K562 (cell line): ENCODE data around the gene AGPAT1. TPM values are rescaled to one million over a fixed set of nuclear protein-coding genes. Genes with fewer than 3 reads are reported as not detected.

Experiments
- BRD9 ChIP-seq: fragments of 450-650 bp; IDR thresholded peaks from 2 replicates; pipeline ENCODE4 v1.6.1; 2018; ENCODE audit warnings: low read depth; ENCODE audit not compliant: partially characterized antibody
- CEBPG ChIP-seq, 3 experiments: fragments of 200-800 bp in 1 of 3; sonication (Bioruptor generic) in 1 of 3; sonication (generic) in 1 of 3; formaldehyde crosslinking in 1 of 3; IDR thresholded peaks in 2 of 3; conservative IDR thresholded peaks in 1 of 3; 2 replicates each; pipeline versions ENCODE4 v1.6.1 to v1.8.0; 2016 to 2022; ENCODE audit warnings: missing compliant biosample characterization in 2 of 3, missing genetic modification characterization in 2 of 3, mild to moderate bottlenecking in 1 of 3, missing genetic modification reagents in 1 of 3
- CHD4 ChIP-seq: fragments of 200-600 bp; sonication (generic); IDR thresholded peaks from 3 replicates; pipeline ENCODE4 v1.6.1; 2012; ENCODE audit warnings: low read depth, mild to moderate bottlenecking, mixed read lengths, low read length, inconsistent platforms; ENCODE audit not compliant: insufficient read depth, insufficient replicate concordance, poor library complexity, severe bottlenecking
- CTCFL ChIP-seq: IDR thresholded peaks from 2 replicates; pipeline ENCODE4 v1.6.1; 2011; ENCODE audit warnings: borderline replicate concordance, low read depth, mild to moderate bottlenecking, moderate library complexity, low read length; ENCODE audit not compliant: insufficient read depth, poor library complexity, severe bottlenecking
- E2F8 ChIP-seq: fragments of 450-650 bp; IDR thresholded peaks from 2 replicates; pipeline ENCODE4 v1.7.1; 2018; ENCODE audit warnings: mild to moderate bottlenecking, low read depth; ENCODE audit not compliant: partially characterized antibody
- EGR1 ChIP-seq: fragments of 450-650 bp; conservative IDR thresholded peaks from 2 replicates; pipeline ENCODE4 v1.6.1; 2017; ENCODE audit warnings: mild to moderate bottlenecking
- EHMT2 ChIP-seq: fragments of 450-650 bp; IDR thresholded peaks from 2 replicates; pipeline ENCODE4 v1.6.1; 2018; ENCODE audit warnings: antibody characterized with exemption
- RAD21 ChIP-seq, 2 experiments: fragments of 250-450 bp in 1 of 2; fragments of 450-650 bp in 1 of 2; sonication (Bioruptor Pico) in 1 of 2; formaldehyde crosslinking in 1 of 2; IDR thresholded peaks in 1 of 2; conservative IDR thresholded peaks in 1 of 2; 2 replicates each; pipeline versions ENCODE4 v1.4.0 to v1.8.0; 2020 to 2022; ENCODE audit warnings: mild to moderate bottlenecking in 2 of 2, moderate library complexity in 1 of 2
- SIX5 ChIP-seq, 2 experiments: IDR thresholded peaks; 2 replicates each; pipeline ENCODE4 v1.6.1; 2011; ENCODE audit warnings: low read length in 2 of 2, borderline replicate concordance in 1 of 2, low read depth in 1 of 2, mild to moderate bottlenecking in 1 of 2, moderate library complexity in 1 of 2; ENCODE audit not compliant: insufficient read depth in 1 of 2
- VEZF1 ChIP-seq: fragments of 200-800 bp; sonication (Bioruptor generic); IDR thresholded peaks from 2 replicates; pipeline ENCODE4 v1.6.1; 2017; ENCODE audit warnings: missing genetic modification characterization, missing compliant biosample characterization
- YY1 ChIP-seq, 3 experiments: IDR thresholded peaks; 2 replicates each; pipeline ENCODE4 v1.6.1; 2011; ENCODE audit warnings: low read length in 2 of 3, mild to moderate bottlenecking in 2 of 3, moderate library complexity in 2 of 3, borderline replicate concordance in 1 of 3, control low read depth in 1 of 3, low read depth in 1 of 3; ENCODE audit not compliant: insufficient read depth in 3 of 3, insufficient replicate concordance in 2 of 3, control insufficient read depth in 1 of 3, insufficient read length in 1 of 3; ENCODE audit errors: extremely low read depth in 1 of 3
- ZNF511 ChIP-seq: sonication (generic); formaldehyde crosslinking; IDR thresholded peaks from 2 replicates; pipeline ENCODE4 v1.8.0; 2022; ENCODE audit warnings: mild to moderate bottlenecking, missing genetic modification reagents
- polyA plus RNA-seq, 8 experiments: library from polyadenylated mRNA; depleted of rRNA in 4 of 8; stranded (reverse) in 5 of 8; unstranded in 3 of 8; fragments of >200 nt; fragmentation: Nextera tagmentation in 2 of 8; fragmentation: Illumina TruSeq in 1 of 8; extraction: Ambion mirVana in 2 of 8; extraction: Trizol in 1 of 8; gene quantifications; 2 replicates each; pipeline versions ENCODE4 v1.2.1 to v1.2.3, GENCODE V29; 2011 to 2014; ENCODE audit warnings: inconsistent platforms in 1 of 8, missing spikeins in 1 of 8
- total RNA-seq, 7 experiments: library from RNA; depleted of rRNA in 6 of 7; stranded (reverse); fragments of >200 nt in 6 of 7; fragmentation: Illumina TruSeq in 2 of 7; extraction: Trizol in 2 of 7; gene quantifications; 2 replicates each; pipeline versions ENCODE4 v1.2.1 to v1.2.3, GENCODE V29; 2011 to 2021; ENCODE audit warnings: low replicate concordance in 1 of 7

The AGPAT1 gene
- total and polyA plus RNA-seq, 9 of the 15 experiments (the other 6 are each of a cell fraction or from before 2014, with no cell fraction given): 37.9 to 176 (median 69.4) TPM

- TF ChIP-seq E2F8: no peak
- TF ChIP-seq CEBPG (CRISPR knock-in tag; IDR thresholded peaks at IDR 0.05): peak; percentile 15; the same call in 1 of the 2 replicates
- no peak for TF ChIP-seq CEBPG (tag; conservative IDR thresholded peaks at IDR 0.05 in 1 of 2, IDR thresholded peaks at IDR 0.05 in 1 of 2)
- TF ChIP-seq ZNF511: no peak
- peak; percentile 31 for TF ChIP-seq BRD9
- TF ChIP-seq YY1 (IDR thresholded peaks at IDR 0.05; ENCODE audit: borderline replicate concordance in 1 of 3, control insufficient read depth in 1 of 3, extremely low read depth in 1 of 3, insufficient read depth in 3 of 3, insufficient read length in 1 of 3, insufficient replicate concordance in 2 of 3, low read depth in 1 of 3, low read length in 2 of 3): peak in 1 of 3 experiments; percentile 33
- TF ChIP-seq SIX5 (IDR thresholded peaks at IDR 0.05; ENCODE audit: borderline replicate concordance in 1 of 2, insufficient read depth in 1 of 2, low read depth in 1 of 2, low read length in 2 of 2): peak in 1 of 2 experiments; percentile 52; a peak in 1 of 4 replicates
- peak; percentile 73; the same call in 1 of the 2 replicates for TF ChIP-seq EHMT2
- TF ChIP-seq RAD21 (CRISPR knock-in tag; conservative IDR thresholded peaks at IDR 0.05 in 1 of 2, IDR thresholded peaks at IDR 0.05 in 1 of 2): peak in 1 of 2 experiments; percentile 26; a peak in 3 of 4 replicates
- peak; percentile 46 for TF ChIP-seq CTCFL
- peak; percentile 63 for TF ChIP-seq EGR1
- no peak for TF ChIP-seq CHD4
- TF ChIP-seq VEZF1 (CRISPR knock-in tag): no peak
Observed at GRCh38 chr6:32129297-32130088, 46.4 kb downstream of the AGPAT1 start (continued).
